ENCODE measurements around the gene TSSK2.
"Not testable (repeated sequence)": the region's sequence is repeated elsewhere in the genome, so short reads cannot be mapped to it uniquely, and the experiment has no call there.

DNA sequence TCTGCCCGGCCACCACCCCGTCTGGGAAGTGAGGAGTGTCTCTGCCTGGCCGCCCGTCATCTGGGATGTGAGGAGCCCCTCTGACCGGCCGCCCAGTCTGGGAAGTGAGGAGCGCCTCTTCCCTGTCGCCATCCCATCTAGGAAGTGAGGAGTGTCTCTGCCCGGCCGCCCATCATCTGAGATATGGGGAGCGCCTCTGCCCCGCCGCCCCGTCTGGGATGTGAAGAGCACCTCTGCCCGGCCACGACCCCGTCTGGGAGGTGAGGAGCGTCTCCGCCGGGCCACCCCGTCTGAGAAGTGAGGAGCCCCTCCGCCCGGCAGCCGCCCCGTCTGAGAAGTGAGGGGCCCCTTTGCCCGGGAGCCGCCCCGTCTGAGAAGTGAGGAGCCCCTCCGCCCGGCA is 47.0 kb upstream of the TSSK2 start:
- not testable (repeated sequence) for TF ChIP-seq POLR2AphosphoS5 (IDR thresholded peaks at IDR 0.05); RAD21 (conservative IDR thresholded peaks at IDR 0.05); TAF1 (IDR thresholded peaks at IDR 0.05; ENCODE audit: low read depth); EZH2 (IDR thresholded peaks at IDR 0.05; ENCODE audit: borderline replicate concordance, insufficient read depth, low read length, poor library complexity, severe bottlenecking); EP300 (conservative IDR thresholded peaks at IDR 0.05; ENCODE audit: poor library complexity, severe bottlenecking)
- TF ChIP-seq, protein P1, sequence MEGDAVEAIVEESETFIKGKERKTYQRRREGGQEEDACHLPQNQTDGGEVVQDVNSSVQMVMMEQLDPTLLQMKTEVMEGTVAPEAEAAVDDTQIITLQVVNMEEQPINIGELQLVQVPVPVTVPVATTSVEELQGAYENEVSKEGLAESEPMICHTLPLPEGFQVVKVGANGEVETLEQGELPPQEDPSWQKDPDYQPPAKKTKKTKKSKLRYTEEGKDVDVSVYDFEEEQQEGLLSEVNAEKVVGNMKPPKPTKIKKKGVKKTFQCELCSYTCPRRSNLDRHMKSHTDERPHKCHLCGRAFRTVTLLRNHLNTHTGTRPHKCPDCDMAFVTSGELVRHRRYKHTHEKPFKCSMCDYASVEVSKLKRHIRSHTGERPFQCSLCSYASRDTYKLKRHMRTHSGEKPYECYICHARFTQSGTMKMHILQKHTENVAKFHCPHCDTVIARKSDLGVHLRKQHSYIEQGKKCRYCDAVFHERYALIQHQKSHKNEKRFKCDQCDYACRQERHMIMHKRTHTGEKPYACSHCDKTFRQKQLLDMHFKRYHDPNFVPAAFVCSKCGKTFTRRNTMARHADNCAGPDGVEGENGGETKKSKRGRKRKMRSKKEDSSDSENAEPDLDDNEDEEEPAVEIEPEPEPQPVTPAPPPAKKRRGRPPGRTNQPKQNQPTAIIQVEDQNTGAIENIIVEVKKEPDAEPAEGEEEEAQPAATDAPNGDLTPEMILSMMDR (IDR thresholded peaks at IDR 0.05; ENCODE audit: poor library complexity, severe bottlenecking) = not testable (repeated sequence)
- TF ChIP-seq, protein P2, sequence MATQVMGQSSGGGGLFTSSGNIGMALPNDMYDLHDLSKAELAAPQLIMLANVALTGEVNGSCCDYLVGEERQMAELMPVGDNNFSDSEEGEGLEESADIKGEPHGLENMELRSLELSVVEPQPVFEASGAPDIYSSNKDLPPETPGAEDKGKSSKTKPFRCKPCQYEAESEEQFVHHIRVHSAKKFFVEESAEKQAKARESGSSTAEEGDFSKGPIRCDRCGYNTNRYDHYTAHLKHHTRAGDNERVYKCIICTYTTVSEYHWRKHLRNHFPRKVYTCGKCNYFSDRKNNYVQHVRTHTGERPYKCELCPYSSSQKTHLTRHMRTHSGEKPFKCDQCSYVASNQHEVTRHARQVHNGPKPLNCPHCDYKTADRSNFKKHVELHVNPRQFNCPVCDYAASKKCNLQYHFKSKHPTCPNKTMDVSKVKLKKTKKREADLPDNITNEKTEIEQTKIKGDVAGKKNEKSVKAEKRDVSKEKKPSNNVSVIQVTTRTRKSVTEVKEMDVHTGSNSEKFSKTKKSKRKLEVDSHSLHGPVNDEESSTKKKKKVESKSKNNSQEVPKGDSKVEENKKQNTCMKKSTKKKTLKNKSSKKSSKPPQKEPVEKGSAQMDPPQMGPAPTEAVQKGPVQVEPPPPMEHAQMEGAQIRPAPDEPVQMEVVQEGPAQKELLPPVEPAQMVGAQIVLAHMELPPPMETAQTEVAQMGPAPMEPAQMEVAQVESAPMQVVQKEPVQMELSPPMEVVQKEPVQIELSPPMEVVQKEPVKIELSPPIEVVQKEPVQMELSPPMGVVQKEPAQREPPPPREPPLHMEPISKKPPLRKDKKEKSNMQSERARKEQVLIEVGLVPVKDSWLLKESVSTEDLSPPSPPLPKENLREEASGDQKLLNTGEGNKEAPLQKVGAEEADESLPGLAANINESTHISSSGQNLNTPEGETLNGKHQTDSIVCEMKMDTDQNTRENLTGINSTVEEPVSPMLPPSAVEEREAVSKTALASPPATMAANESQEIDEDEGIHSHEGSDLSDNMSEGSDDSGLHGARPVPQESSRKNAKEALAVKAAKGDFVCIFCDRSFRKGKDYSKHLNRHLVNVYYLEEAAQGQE (IDR thresholded peaks at IDR 0.05; ENCODE audit: borderline replicate concordance) = not testable (repeated sequence)

All from neural cell (in vitro differentiated cells).